Ascending aorta (tissue), 2 donors: ENCODE measurements around the gene BDNF. TPM values are rescaled to one million over a fixed set of nuclear protein-coding genes. Genes with fewer than 3 reads are reported as not detected.

ENCODE experiments used
- DNase-seq, 2 donors: peaks; one replicate each; pipeline ENCODE4 v3.0.0-alpha.2; 2019; ENCODE audit warnings: low spot score in 2 of 2
- H3K27ac ChIP-seq, 2 donors: fragments of 200-600 bp; sonication (generic); one replicate each; pipeline ENCODE4 v1.5.1; 2016 to 2017; ENCODE audit warnings: mild to moderate bottlenecking in 1 of 2
- H3K27me3 ChIP-seq: fragments of 200-600 bp; sonication (generic); one replicate; pipeline ENCODE4 v1.5.1; 2017
- H3K36me3 ChIP-seq, 2 donors: fragments of 200-600 bp; sonication (generic); one replicate each; pipeline ENCODE4 v1.5.1; 2016
- H3K4me1 ChIP-seq, 2 donors: fragments of 200-600 bp; sonication (generic); one replicate each; pipeline ENCODE4 v1.5.1; 2016 to 2017; ENCODE audit warnings: mild to moderate bottlenecking in 1 of 2
- H3K4me3 ChIP-seq, 2 donors: fragments of 200-600 bp; sonication (generic); one replicate each; pipeline ENCODE4 v1.5.1; 2016 to 2017; ENCODE audit warnings: mild to moderate bottlenecking in 1 of 2
- H3K9me3 ChIP-seq, 2 donors: fragments of 200-600 bp; sonication (generic); one replicate each; pipeline ENCODE4 v1.5.1; 2016
- intact Hi-C: fragments of 100-400 bp; cut with DNase I; formaldehyde crosslinking; loops from one replicate; pipeline ENCODE4 v1.15.1; 2023
- total RNA-seq: library from RNA; depleted of rRNA; stranded (reverse); fragments of >200 nt; gene quantifications from one replicate; pipeline ENCODE4 v1.1.0, GENCODE V29; 2016
- TF ChIP-seq, protein P1 (sequence below), 3 experiments: fragments of 200-600 bp in 2 of 3; fragments of 450-650 bp in 1 of 3; sonication (generic) in 2 of 3; IDR thresholded peaks; one replicate each; pipeline ENCODE4 v1.5.1; 2016 to 2019; ENCODE audit warnings: antibody characterized with exemption in 3 of 3, mild to moderate bottlenecking in 1 of 3, moderate library complexity in 1 of 3

BDNF gene
- total RNA-seq, 1 donor from 2014 or later = 4.7 TPM

DNA sequence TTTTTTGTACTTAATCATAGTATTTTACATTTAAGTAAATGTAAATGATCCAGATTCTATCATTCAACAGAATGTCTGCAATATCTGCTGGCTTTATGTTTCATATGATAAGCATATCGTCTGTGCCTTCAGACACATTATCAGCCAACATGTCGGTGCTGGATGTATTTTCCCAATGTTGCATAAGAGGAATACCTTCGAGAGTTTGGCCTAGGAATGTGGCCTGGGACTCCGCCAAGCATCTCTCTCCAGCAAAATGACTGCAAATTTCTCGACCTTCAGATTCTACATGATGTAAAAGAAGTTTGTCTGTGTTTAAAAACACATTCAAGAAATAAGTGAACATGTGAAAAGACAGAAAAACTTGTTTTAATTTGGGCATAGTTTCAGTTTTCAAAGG, 6.9 kb downstream of the BDNF start:
- TF ChIP-seq, protein P1, sequence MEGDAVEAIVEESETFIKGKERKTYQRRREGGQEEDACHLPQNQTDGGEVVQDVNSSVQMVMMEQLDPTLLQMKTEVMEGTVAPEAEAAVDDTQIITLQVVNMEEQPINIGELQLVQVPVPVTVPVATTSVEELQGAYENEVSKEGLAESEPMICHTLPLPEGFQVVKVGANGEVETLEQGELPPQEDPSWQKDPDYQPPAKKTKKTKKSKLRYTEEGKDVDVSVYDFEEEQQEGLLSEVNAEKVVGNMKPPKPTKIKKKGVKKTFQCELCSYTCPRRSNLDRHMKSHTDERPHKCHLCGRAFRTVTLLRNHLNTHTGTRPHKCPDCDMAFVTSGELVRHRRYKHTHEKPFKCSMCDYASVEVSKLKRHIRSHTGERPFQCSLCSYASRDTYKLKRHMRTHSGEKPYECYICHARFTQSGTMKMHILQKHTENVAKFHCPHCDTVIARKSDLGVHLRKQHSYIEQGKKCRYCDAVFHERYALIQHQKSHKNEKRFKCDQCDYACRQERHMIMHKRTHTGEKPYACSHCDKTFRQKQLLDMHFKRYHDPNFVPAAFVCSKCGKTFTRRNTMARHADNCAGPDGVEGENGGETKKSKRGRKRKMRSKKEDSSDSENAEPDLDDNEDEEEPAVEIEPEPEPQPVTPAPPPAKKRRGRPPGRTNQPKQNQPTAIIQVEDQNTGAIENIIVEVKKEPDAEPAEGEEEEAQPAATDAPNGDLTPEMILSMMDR (IDR thresholded peaks at IDR 0.05) = no peak
- H3K4me3 ChIP-seq = no peak overlapping the region
- intact Hi-C loops = no loop called here

GRCh38 chr11:27692781-27693180, 7.5 kb downstream of the BDNF start:
- TF ChIP-seq, protein P1 (IDR thresholded peaks at IDR 0.05) = no peak
- H3K4me1 ChIP-seq = no peaks in the 10 kb centered on the region
- intact Hi-C loops = no loop called here
- H3K4me3 ChIP-seq = no peak overlapping the region
- DNase-seq = no peak
- H3K36me3 ChIP-seq = no peaks in the 10 kb centered on the region
- H3K27me3 ChIP-seq = no peaks in the 10 kb centered on the region
- H3K27ac ChIP-seq = no peak overlapping the region
- no peaks in the 10 kb centered on the region for H3K9me3 ChIP-seq

More for the DNA sequence above, 6.9 kb downstream of the BDNF start:
- no peaks in the 10 kb centered on the region for H3K36me3 ChIP-seq
- no peak for DNase-seq
- no peaks in the 10 kb centered on the region for H3K27me3 ChIP-seq
- H3K27ac ChIP-seq = no peak overlapping the region
- H3K4me1 ChIP-seq = peaks cover 0 to under 1% of the 10 kb centered on the region in 2 donors
- no peaks in the 10 kb centered on the region for H3K9me3 ChIP-seq

DNA sequence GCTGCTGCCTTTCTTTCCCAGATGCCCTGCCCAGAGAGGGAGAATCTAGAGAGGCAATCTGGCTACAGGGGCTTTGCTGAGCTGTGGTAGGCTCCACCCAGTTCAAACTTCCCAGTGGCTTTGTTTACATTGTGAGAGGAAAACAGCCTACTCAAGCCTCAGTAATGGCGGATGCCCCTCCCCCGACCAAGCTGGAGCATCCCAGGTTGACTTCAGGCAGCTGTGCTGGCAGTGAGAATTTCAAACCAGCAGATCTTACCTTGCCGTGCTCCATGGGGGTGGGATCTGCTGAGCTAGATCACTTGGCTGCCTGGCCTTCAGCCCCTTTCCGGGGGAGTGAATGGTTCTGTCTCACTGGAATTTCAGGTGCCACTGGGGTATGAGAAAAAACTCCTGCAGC, 12.2 kb downstream of the BDNF start:
- Histone ChIP-seq H3K4me3 (no peak overlapping the region), H3K27ac (no peak overlapping the region), H3K36me3 (no peaks in the 10 kb centered on the region), H3K4me1 (no peaks in the 10 kb centered on the region), H3K9me3 (no peaks in the 10 kb centered on the region), H3K27me3 (no peaks in the 10 kb centered on the region)
- no peak for DNase-seq
- TF ChIP-seq, protein P1 (IDR thresholded peaks at IDR 0.05) = no peak
- intact Hi-C loops = no loop called here

- TF ChIP-seq, protein P1 (IDR thresholded peaks at IDR 0.05) = no peak
- Histone ChIP-seq H3K36me3 (no peaks in the 10 kb centered on the region), H3K4me3 (no peak overlapping the region), H3K27me3 (no peaks in the 10 kb centered on the region), H3K27ac (no peak overlapping the region), H3K4me1 (no peaks in the 10 kb centered on the region), H3K9me3 (no peaks in the 10 kb centered on the region)
- no peak for DNase-seq
- intact Hi-C loops = no loop called here
These were observed 18.6 kb downstream of the BDNF start for GRCh38 chr11:27681664-27682063.

DNA sequence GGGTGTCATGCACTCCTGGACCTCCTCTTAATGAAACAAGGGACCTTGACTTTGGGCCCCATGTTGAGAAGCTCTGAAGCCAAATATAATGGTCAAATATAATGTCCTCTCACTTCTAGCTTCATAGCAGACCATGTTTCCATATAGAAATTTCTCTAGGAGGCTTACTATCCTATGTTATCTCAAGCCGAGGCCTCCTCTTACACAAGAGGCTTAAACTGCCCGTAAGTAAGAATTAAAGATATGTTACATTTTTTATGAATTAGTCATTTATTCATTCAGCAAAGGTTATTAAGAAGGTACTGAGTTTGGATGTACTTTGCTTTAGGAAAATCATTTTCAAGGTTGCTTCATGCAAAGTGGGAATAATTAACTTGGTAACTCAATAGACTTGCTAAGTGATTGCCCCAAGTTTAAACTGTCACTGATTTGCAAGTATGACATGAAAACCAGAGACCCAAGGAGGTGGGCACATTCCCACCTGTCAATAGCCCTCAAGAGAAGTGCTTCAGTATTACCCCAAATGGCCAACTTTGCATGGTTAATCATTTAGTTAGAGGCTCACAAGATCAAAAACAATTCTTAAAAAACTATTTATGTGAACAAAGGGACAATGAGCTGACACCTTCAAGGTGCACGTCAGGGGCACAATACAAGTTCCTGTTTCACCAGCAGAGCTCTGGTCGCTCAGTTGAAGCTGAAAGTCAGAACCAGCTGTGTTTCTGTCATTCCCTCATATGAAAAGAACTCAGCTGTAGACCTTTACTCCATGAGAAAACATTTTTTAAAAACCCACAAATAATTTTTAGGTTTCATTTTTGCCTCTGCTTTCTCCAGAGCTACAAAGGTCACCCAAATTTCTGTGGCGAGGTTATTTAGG, 20.9 kb downstream of the BDNF start:
- no peaks in the 10 kb centered on the region for H3K9me3 ChIP-seq
- intact Hi-C loops = no loop called here

More for the DNA sequence above, 20.9 kb downstream of the BDNF start:
- no peak overlapping the region for H3K27ac ChIP-seq
- no peak for DNase-seq
- H3K27me3 ChIP-seq = no peaks in the 10 kb centered on the region
- no peaks in the 10 kb centered on the region for H3K4me1 ChIP-seq
- no peaks in the 10 kb centered on the region for H3K36me3 ChIP-seq
- no peak overlapping the region for H3K4me3 ChIP-seq
- TF ChIP-seq, protein P1 (IDR thresholded peaks at IDR 0.05) = no peak
